GM18502 (cell line): Measurements from ENCODE around the gene MED16.
"Not testable (repeated sequence)": the region's sequence is repeated elsewhere in the genome, so short reads cannot be mapped to it uniquely, and the experiment has no call there.

Source experiments
- ATAC-seq: cut with Tn5 transposase; IDR thresholded peaks from one replicate; pipeline ENCODE4 v1.9.1; 2021; ENCODE audit warnings: mild to moderate bottlenecking; ENCODE audit not compliant: unreplicated experiment, poor library complexity

The MED16 gene

DNA sequence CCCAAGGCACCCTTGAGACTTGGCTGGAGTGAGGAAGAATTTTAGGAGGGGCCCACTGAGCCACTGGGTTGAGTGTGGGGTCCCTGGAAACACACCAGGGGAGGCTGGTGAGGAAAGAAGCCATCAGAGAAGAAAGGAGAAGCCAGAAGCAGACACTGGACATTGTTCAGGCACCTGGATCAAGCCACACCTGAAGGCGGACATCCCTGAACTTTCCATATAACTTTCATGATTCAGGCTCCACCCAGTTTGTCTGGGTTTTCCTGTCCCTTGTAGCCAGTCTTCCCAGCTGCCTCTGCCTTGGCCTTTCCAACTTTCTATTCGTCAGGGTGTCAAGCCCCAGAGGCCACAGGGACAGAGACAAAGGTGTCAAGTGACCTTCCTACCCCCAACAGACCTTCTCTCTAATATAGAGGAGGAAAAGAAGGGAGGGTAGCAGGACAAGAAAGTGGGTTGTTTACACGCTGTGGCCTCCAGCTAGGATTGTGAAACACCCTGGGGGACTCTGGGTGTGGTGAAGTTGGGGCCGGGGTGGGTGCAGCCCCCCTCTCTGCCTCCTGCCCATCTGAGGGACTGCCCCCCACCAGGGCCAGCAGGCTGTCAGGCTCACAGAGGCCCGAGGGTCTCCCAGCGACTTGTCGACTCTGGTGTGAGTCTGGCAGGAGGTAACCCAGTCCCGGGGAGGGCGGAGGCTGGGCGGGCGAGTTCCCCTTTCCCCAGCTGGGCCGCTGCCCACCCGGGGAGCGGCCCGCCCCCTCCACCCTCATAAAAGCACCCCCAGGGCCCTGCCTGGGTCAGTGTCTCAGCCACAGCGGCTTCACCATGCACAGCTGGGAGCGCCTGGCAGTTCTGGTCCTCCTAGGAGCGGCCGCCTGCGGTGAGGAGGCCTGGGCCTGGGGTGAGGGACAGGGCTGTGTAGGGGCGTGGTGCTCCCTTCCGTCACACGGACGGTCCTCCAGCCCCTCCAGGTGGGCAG is 33.8 kb downstream of the MED16 start, which contains the start of gene CFD:
TSS of gene CFD (plus strand) at position 797 of the 976 bp plus-strand sequence. CDS start at position 823, 26 bp downstream.
- no peak for ATAC-seq

DNA sequence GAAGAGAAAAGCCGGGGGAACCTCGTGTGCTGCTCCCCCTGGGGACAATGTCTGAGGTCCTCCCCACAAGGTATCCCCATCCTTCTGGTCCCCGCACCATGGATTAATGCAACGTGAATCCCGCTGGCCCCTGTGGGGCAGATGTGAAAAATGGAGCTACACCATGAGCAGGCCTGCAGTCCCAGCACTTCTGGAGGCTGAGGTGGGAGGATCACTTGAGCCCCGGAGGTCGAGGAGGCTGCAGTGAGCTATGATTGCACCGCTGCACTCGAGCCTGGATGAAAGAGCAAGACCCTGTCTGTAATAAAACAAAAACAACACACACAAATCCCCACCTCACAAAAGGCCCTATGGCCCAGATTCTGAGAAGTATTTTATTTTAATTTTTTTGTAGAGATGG is 34.7 kb downstream of the MED16 start:
- ATAC-seq = no peak

DNA sequence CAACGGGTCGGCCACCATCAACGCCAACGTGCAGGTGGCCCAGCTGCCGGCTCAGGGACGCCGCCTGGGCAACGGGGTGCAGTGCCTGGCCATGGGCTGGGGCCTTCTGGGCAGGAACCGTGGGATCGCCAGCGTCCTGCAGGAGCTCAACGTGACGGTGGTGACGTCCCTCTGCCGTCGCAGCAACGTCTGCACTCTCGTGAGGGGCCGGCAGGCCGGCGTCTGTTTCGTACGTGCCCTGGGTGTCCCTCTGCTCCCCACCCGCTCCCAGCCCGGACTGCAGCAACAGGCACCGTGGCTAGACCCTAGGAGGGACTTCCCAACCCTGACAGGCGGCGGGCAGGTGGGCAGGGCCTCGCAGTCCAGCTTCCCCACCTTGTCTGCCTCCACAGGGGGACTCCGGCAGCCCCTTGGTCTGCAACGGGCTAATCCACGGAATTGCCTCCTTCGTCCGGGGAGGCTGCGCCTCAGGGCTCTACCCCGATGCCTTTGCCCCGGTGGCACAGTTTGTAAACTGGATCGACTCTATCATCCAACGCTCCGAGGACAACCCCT is 37.3 kb downstream of the MED16 start:
- no peak for ATAC-seq

DNA sequence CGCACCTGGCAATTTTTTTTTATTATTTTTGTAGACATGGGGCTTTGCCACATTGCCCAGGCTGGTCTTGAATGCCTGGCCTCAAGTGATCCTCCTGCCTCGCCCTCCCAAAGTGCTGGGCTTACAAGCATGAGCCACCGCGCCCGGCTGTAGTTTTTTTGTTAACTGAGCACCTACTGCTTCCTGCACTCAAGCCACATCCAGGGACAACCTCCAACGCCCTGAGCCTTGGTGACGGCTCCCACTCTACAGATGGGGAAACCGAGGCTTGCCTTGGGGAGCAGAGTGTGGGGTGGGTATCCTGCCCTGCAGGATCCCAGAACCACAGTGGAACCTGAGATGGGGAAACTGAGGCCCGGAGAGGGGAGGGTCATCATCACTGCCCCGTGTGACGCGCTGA is 37.8 kb downstream of the MED16 start:
- no peak for ATAC-seq

DNA sequence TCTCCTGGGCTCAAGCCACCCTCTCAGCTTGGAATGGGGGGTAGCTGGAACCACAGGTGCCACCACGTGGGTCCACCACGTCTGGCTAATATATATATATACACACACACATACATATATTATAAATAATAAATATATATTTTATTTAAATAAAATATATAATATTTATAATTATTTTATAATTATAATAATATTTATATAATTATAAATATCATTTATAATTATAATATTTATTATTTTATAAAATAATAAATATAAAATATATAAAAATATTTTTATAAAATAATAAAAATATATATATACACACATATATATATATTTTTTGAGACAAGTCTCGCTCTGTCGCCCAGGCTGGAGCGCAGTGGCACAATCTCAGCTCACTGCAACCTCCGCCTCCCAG is 38.4 kb downstream of the MED16 start:
- ATAC-seq = no peak

DNA sequence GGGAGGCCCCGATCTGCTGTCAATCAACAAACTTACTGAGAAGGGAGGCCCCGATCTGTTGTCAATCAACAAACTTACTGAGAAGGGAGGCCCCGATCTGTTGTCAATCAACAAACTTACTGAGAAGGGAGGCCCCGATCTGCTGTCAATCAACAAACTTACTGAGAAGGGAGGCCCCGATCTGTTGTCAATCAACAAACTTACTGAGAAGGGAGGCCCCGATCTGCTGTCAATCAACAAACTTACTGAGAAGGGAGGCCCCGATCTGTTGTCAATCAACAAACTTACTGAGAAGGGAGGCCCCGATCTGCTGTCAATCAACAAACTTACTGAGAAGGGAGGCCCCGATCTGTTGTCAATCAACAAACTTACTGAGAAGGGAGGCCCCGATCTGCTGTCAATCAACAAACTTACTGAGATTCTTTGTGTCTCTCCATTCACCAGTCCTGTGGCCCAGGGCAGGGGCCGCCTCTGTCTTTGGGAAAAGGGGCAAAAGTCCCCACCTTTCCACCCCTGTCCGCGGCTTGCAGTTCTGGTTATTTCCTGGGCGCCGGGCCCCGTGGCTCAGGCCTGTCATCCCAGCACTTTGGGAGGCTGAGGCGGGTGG is 39.3 kb downstream of the MED16 start:
- not testable (repeated sequence) for ATAC-seq

DNA sequence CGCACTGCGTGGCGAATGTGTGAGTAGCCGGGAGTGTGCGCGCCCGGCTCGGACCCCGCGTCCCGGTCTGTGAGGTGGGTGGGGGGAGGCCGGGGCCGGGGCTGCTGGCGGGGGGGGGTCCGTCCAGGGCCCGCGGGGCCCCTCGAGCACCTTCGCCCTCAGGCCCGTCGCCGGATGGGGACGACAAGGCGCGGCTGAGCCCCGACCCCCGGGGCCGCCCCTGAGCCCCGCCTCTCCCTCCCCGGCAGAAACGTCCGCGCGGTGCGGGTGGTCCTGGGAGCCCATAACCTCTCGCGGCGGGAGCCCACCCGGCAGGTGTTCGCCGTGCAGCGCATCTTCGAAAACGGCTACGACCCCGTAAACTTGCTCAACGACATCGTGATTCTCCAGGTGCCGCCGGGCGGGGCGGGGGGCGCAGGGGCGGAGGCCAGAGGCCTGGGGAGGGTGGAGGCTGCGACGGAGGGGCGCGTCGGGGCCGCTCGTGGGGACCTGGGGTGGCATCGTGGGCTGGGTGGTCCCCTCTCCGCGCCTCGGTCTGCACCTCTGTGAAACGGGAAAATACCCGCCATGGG is 39.9 kb downstream of the MED16 start:
- ATAC-seq = no peak

DNA sequence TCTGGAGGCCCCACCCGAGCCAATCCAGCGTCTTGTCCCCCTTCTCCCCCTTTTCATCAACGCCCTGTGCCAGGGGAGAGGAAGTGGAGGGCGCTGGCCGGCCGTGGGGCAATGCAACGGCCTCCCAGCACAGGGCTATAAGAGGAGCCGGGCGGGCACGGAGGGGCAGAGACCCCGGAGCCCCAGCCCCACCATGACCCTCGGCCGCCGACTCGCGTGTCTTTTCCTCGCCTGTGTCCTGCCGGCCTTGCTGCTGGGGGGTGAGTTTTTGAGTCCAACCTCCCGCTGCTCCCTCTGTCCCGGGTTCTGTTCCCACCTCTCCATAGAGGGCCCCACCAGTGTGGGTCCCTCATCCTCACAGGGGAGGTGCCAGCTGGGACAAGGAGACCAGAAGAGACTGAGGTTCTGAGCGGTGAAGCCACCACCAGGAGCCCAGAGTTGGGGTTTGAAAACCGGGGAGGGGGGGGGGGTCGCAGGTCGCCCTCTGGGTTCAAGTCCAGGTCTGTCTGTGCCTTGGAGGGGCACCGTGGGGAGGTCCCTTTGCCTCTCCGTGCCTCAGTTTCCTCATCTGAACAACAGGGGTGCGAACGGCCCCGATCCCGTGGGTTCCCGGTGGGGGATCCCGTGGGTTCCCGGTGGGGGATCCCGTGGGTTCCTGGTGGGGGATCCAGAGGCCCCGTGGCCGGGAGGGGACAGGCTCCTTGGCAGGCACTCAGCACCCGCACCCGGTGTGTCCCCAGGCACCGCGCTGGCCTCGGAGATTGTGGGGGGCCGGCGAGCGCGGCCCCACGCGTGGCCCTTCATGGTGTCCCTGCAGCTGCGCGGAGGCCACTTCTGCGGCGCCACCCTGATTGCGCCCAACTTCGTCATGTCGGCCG is 40.6 kb downstream of the MED16 start, which contains the start of gene ELANE:
TSS of gene ELANE (plus strand) at position 168 of the 878 bp plus-strand sequence. CDS start at position 194, 26 bp downstream.
- ATAC-seq = no peak

DNA sequence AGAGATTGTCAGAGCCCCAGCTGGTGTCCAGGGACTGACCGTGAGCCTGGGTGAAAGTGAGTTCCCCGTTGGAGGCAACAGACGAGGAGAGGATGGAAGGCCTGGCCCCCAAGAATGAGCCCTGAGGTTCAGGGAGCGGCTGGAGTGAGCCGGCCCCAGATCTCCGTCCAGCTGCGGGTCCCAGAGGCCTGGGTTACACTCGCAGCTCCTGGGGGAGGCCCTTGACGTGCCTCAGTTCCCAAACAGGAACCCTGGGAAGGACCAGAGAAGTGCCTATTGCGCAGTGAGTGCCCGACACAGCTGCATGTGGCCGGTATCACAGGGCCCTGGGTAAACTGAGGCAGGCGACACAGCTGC is 42.0 kb downstream of the MED16 start:
- ATAC-seq = no peak

DNA sequence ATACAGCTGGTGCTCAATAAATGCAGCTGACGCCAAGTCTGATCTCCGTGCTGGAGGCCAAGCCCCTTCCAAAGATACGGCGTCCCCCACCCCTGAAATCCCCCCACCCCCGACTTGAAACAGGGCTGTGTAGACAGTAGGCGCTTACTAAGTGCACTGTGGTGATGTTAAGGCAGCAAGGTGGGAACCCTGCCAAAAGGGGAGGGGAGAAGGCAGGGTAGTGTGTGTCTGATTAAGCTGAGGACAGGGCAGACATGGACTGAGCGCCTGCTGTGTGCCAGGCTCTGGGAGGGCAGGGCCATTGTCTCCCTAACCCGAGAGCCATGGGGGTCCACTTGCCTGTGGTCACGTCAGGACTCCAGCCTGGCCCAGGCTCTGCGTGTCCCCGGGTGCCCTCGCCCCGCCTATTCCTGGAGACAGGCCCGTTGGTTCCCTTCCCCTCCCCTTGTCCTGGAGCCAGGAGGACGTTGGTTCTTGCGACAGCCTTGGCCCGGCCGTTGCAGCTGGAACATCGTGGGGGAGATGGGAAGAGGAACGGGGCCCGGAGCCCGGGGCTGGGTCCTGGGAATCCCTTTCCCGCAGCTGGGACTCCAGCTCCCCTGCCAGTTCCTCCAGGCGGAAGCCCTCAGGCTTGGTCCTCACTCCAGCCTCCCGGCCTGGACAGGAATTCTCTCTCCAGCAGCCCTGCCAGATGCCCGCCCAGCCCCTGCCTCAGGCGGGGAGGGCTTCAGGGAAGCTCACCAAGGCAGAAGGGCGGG is 42.6 kb downstream of the MED16 start:
- no peak for ATAC-seq

DNA sequence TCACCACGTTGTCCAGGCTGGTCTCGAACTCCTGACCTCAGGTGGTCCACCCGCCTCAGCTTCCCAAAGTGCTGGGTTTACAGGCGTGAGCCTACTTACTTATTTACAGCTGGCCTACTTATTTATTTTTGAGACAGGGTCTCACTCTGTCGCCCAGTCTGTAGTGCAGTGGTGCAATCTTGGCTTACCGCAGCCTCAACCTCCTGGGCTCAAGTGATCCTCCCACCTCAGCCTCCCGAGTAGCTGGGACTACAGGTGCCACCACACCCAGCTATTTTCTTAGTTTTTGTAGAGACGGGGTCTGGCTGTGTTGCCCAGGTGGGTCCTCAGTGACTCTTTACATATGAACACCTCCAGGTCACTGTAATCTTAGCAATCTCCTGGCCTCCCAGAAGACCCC is 43.8 kb downstream of the MED16 start:
- not testable (repeated sequence) for ATAC-seq

DNA sequence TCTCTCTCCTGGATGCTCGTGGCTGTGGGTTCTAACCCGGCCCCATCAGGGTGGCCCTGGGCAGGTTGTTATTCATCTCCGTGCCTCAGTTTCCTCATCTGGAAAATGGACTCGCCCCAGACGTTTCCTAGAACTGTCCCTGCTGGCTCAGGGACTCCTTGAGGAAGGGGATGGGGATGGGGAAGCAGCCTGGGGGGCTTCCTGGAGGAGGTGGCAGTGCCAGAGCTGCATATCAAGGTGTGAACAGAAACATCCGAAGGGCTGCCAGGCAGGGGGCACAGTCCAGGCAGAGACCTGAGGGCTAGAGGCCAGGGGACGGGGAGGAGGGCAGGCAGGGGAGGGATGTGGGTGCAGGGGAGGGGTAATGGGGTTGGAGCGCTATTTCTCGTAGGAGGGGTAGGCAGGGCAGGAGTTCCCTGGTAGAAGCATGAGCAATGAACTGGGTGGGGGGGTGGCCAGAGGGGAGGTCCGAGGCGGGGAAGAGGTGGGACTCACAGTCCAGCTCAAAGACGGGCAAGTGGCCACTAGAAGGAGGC is 44.5 kb downstream of the MED16 start:
- ATAC-seq = no peak

DNA sequence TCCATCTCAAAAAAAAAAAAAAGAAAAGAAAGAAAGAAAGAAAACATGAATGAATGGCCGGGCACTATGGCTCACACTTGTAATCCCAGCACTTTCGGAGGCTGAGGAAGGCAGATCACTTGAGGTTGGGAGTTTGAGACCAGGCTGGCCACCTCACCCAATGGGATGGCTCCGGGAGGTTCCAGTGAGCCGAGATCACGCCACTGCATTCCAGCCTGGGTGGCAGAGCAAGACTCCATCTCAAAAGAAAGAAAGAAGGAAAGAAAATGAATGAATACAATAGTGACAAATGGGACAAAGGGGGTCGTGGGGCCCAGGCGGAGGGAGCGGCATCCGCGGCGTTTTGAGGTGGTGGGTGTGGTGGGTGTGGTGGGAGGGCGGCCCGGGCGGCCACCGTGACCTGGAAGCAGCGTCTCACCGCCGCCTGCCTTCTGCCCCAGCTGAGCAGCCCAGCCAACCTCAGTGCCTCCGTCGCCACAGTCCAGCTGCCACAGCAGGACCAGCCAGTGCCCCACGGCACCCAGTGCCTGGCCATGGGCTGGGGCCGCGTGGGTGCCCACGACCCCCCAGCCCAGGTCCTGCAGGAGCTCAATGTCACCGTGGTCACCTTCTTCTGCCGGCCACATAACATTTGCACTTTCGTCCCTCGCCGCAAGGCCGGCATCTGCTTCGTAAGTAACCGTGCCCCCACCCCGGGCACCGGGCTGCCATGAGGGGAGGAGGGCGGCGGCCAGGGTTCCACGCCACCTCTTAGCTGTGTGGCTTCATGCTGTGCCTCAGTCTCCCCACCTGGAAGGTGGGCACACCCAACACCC is 47.1 kb downstream of the MED16 start:
- ATAC-seq = no peak

DNA sequence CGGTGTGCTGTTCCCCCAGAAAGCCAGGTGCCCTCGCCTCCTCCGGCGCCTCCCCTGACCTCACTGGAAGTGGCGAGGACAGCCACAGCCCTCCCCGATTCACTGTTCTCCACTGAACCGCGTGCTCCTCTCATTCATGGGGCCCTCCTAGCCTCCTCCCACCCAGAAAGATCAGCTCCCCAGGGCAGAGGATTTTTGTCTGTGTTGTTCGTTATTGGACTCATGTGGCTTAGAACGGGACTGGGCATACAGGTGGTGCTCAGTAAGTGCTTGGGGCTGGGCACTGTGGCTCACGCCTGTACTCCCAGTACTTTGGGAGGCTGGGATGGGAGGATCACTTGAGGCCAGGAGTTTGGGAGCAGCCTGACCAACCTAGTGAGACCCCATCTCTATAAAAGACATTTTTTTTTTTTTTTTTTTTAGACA is 48.4 kb downstream of the MED16 start:
- ATAC-seq = no peak

DNA sequence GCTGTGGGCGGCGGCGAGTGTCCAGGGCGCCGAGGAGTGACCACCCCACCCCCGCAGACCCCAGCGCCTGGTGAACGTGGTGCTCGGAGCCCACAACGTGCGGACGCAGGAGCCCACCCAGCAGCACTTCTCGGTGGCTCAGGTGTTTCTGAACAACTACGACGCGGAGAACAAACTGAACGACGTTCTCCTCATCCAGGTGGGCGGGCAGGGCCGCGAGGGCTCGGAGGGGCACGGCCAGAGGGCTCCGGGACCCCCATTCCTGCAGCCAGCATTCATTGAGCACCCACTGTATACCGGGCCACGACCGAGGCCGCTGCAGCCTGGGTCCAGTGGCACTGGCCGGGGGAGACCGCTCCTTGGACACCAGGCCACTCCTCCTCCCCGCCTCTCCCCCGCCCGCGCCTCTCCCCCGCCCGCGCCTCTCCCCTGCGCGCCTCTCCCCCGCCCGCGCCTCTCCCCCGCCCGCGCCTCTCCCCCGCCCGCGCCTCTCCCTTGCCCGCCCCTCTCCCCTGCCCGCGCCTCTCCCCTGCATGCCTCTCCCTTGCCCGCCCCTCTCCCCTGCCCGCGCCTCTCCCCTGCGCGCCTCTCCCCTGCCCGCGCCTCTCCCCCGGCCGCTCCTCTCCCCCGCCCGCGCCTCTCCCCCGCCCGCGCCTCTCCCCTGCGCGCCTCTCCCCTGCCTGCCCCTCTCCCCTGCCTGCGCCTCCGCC is 49.0 kb downstream of the MED16 start:
- no peak for ATAC-seq

DNA sequence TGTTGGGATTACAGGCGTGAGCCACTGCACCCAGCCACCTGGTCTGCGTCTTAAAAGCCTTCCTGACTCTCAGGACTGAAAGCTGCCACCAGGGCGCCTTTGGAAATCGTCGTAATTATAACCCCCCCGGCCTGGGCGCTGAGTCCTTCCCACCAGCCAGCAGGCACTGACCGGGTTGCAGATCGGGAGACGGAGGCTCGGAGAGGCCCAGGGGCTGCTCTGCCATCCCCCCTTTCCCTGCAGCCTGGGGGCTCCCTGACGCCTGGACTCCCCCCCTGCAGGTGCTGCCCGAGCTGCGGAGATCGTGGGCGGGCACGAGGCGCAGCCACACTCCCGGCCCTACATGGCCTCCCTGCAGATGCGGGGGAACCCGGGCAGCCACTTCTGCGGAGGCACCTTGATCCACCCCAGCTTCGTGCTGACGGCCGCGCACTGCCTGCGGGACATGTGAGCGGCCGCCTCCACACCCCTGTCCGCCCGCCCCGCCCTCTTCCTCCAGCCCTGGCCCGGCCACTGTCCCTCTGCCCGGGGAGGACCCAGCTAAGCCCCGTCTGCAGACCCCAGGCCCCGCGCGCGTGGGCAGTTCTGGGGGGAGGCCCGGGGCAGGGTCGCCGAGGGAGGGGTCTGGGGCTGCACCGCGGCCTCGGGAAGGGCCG is 49.7 kb downstream of the MED16 start:
- no peak for ATAC-seq

DNA sequence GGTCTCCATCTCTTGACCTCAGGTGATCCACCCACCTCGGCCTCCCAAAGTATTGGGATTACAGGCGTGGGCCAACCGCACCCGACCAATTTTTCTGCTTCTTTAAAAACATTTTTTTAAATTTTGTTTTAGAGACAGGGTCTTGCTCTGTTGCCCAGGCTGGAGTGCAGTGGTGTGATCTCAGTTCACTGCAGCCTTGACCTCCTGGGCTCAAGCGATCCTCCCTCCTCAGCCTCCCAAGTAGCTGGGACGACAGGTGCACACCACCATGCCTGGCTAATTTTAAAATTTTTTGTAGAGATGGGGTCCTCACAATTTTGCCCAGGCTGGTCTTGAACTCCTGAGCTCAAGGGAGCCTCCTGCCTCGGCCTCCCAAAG is 50.2 kb downstream of the MED16 start:
- not testable (repeated sequence) for ATAC-seq
